Activated CD4-positive, alpha-beta T cell treated with anti-CD3 and anti-CD28 coated beads, Interleukin-2, amount 50 U/mL, for 24 hours (primary cell): ENCODE results near the gene SPIN2B.

Source experiments
- DNase-seq, 2 donors: peaks; one replicate each; pipeline ENCODE4 v3.0.0-alpha.2; 2020; ENCODE audit warnings: low read depth in 1 of 2, low spot score in 1 of 2

Gene SPIN2B

DNA sequence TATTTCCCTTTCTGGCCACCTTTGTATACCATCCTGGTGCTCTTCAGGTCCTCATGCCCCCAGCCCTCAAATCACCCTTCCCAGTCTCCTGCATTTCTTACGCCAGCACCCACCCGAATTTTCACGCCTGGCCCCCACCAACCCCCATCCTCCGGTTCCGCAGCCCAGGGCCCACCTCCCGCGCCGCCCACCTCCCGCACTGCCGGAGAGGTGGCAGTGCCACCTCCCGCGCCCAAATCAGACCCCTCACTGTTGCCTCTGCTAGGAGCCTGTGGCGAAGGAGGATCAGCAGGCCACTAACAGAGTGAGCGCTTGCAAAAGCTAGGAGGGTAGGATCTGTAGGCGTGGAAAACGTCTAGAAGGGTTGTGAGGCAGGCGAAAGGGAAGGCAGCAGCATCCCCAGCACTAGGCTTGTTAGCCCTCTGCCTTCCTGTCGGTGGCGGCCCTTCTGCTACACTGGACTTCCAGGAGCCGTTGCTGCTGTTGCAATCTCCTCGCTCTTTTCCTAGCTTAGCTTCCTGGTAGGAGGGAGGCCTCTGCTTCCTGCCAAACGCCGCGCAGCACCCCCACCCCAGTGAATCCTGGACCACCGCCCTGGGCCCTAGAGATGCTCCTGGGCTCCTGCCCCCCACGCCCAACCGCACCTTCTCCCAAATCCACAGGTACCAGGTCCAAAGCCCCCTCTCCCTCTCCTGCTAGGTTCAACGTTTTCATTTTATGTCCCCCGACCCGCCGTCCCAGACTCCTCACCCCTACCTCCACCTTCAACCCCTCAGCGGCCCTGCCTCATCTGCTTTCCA is 51.0 kb downstream of the SPIN2B start:
- DNase-seq: no peak
